Stimulated activated memory B cell treated with anti-CD40 and anti-IgM and Interleukin-4, amounts not matched to agents 10 μg/mL and 1 μg/mL and 100 μg/mL, for 72 hours (primary cell): ENCODE data around the gene ZNF865.

Experiments used
- ATAC-seq: fragments of 150-1000 bp; cut with Tn5 transposase; 2 replicates; pipeline ENCODE4 v1.10.0; 2021
- H3K27ac Mint-ChIP-seq: one replicate; pipeline ENCODE4 v1.8.0; 2022; ENCODE audit warnings: mild to moderate bottlenecking, mixed read lengths
- H3K27me3 Mint-ChIP-seq: one replicate; pipeline ENCODE4 v1.8.0; 2022; ENCODE audit warnings: mixed read lengths
- H3K36me3 Mint-ChIP-seq: one replicate; pipeline ENCODE4 v1.8.0; 2022; ENCODE audit warnings: mixed read lengths
- H3K4me1 Mint-ChIP-seq: one replicate; pipeline ENCODE4 v1.8.0; 2022; ENCODE audit warnings: mixed read lengths
- H3K4me3 Mint-ChIP-seq: one replicate; pipeline ENCODE4 v1.8.0; 2022; ENCODE audit warnings: mild to moderate bottlenecking, moderate library complexity, mixed read lengths
- H3K9me3 Mint-ChIP-seq: one replicate; pipeline ENCODE4 v1.8.0; 2022; ENCODE audit warnings: mixed read lengths

The ZNF865 gene

GRCh38 chr19:55650126-55650557, 44.7 kb downstream of the ZNF865 start:
- H3K4me1 Mint-ChIP-seq: peaks cover 51% of the 10 kb centered on the region
- H3K4me3 Mint-ChIP-seq: peak overlapping the region; percentile 95
- H3K36me3 Mint-ChIP-seq: peaks cover 54% of the 10 kb centered on the region
- ATAC-seq: no peak
- no peaks in the 10 kb centered on the region for H3K9me3 Mint-ChIP-seq
- no peaks in the 10 kb centered on the region for H3K27me3 Mint-ChIP-seq
- peak overlapping the region; percentile 97 for H3K27ac Mint-ChIP-seq

GRCh38 chr19:55650602-55651230, 45.3 kb downstream of the ZNF865 start:
- H3K36me3 Mint-ChIP-seq: peaks cover 54% of the 10 kb centered on the region
- H3K4me3 Mint-ChIP-seq: peak overlapping the region; percentile 95
- ATAC-seq: no peak
- no peaks in the 10 kb centered on the region for H3K9me3 Mint-ChIP-seq
- peak overlapping the region; percentile 97 for H3K27ac Mint-ChIP-seq
- H3K27me3 Mint-ChIP-seq: no peaks in the 10 kb centered on the region
- peaks cover 47% of the 10 kb centered on the region for H3K4me1 Mint-ChIP-seq

GRCh38 chr19:55651236-55651635, 45.8 kb downstream of the ZNF865 start:
- peaks cover 53% of the 10 kb centered on the region for H3K4me1 Mint-ChIP-seq
- peaks cover 55% of the 10 kb centered on the region for H3K36me3 Mint-ChIP-seq
- H3K9me3 Mint-ChIP-seq: no peaks in the 10 kb centered on the region
- H3K27ac Mint-ChIP-seq: peak overlapping the region; percentile 97
- no peak for ATAC-seq
- no peaks in the 10 kb centered on the region for H3K27me3 Mint-ChIP-seq
- H3K4me3 Mint-ChIP-seq: peak overlapping the region; percentile 95

- no peaks in the 10 kb centered on the region for H3K9me3 Mint-ChIP-seq
- H3K27ac Mint-ChIP-seq: no peak overlapping the region
- H3K4me3 Mint-ChIP-seq: no peak overlapping the region
- H3K27me3 Mint-ChIP-seq: no peaks in the 10 kb centered on the region
- peaks cover 45% of the 10 kb centered on the region for H3K36me3 Mint-ChIP-seq
- no peak for ATAC-seq
- peaks cover 53% of the 10 kb centered on the region for H3K4me1 Mint-ChIP-seq
These were observed 47.1 kb downstream of the ZNF865 start for GRCh38 chr19:55652311-55653128.

- Mint-ChIP-seq H3K4me1 (peaks cover 58% of the 10 kb centered on the region), H3K27me3 (no peaks in the 10 kb centered on the region)
These were observed 48.3 kb downstream of the ZNF865 start for GRCh38 chr19:55653651-55654322.

GRCh38 chr19:55654323-55654867, 48.9 kb downstream of the ZNF865 start:
- peaks cover 58% of the 10 kb centered on the region for H3K4me1 Mint-ChIP-seq
- no peaks in the 10 kb centered on the region for H3K27me3 Mint-ChIP-seq
- peak; percentile 84 for ATAC-seq
- H3K9me3 Mint-ChIP-seq: no peaks in the 10 kb centered on the region
- H3K27ac Mint-ChIP-seq: peak overlapping the region; percentile 97
- peak overlapping the region; percentile 85 for H3K4me3 Mint-ChIP-seq
- peaks cover 41% of the 10 kb centered on the region for H3K36me3 Mint-ChIP-seq

More at GRCh38 chr19:55653651-55654322, 48.3 kb downstream of the ZNF865 start:
- Mint-ChIP-seq H3K9me3 (no peaks in the 10 kb centered on the region), H3K27ac (peak overlapping the region; percentile 97), H3K4me3 (peak overlapping the region; percentile 85), H3K36me3 (peaks cover 42% of the 10 kb centered on the region)
- ATAC-seq: peak; percentile 67

- peak; percentile 66 for ATAC-seq
- H3K27me3 Mint-ChIP-seq: no peaks in the 10 kb centered on the region
- peaks cover 58% of the 10 kb centered on the region for H3K4me1 Mint-ChIP-seq
- H3K27ac Mint-ChIP-seq: peak within 1 kb of the TSS; percentile 97
- no peaks in the 10 kb centered on the region for H3K9me3 Mint-ChIP-seq
- peak within 1 kb of the TSS; percentile 85 for H3K4me3 Mint-ChIP-seq
- peaks cover 41% of the 10 kb centered on the region for H3K36me3 Mint-ChIP-seq
These were observed 49.6 kb downstream of the ZNF865 start, which contains the start of gene U2AF2 for GRCh38 chr19:55654868-55655647. Gene U2AF2 (plus strand): TSS chr19:55655035. CDS start chr19:55655105, 70 bp downstream.

- H3K36me3 Mint-ChIP-seq: peaks cover 41% of the 10 kb centered on the region
- no peak for ATAC-seq
- peaks cover 58% of the 10 kb centered on the region for H3K4me1 Mint-ChIP-seq
- H3K9me3 Mint-ChIP-seq: no peaks in the 10 kb centered on the region
- peak overlapping the region; percentile 97 for H3K27ac Mint-ChIP-seq
- no peaks in the 10 kb centered on the region for H3K27me3 Mint-ChIP-seq
- peak overlapping the region; percentile 85 for H3K4me3 Mint-ChIP-seq
These were observed 50.2 kb downstream of the ZNF865 start for GRCh38 chr19:55655648-55656040.

- H3K36me3 Mint-ChIP-seq: peaks cover 41% of the 10 kb centered on the region
- ATAC-seq: no peak
These were observed 51.1 kb downstream of the ZNF865 start for GRCh38 chr19:55656552-55656951.

GRCh38 chr19:55656988-55657747, 51.7 kb downstream of the ZNF865 start:
- Mint-ChIP-seq H3K9me3 (no peaks in the 10 kb centered on the region), H3K36me3 (peaks cover 41% of the 10 kb centered on the region), H3K27ac (peak overlapping the region; percentile 97), H3K27me3 (no peaks in the 10 kb centered on the region), H3K4me1 (peaks cover 56% of the 10 kb centered on the region), H3K4me3 (peak overlapping the region; percentile 85)
- no peak for ATAC-seq

More at GRCh38 chr19:55656552-55656951, 51.1 kb downstream of the ZNF865 start:
- no peaks in the 10 kb centered on the region for H3K27me3 Mint-ChIP-seq
- peak overlapping the region; percentile 85 for H3K4me3 Mint-ChIP-seq
- H3K27ac Mint-ChIP-seq: peak overlapping the region; percentile 97
- no peaks in the 10 kb centered on the region for H3K9me3 Mint-ChIP-seq
- H3K4me1 Mint-ChIP-seq: peaks cover 54% of the 10 kb centered on the region

GRCh38 chr19:55658846-55659459, 53.5 kb downstream of the ZNF865 start:
- ATAC-seq: no peak
- Mint-ChIP-seq H3K4me3 (peak overlapping the region; percentile 66), H3K36me3 (peaks cover 55% of the 10 kb centered on the region), H3K27me3 (no peaks in the 10 kb centered on the region), H3K4me1 (peaks cover 72% of the 10 kb centered on the region), H3K27ac (peak overlapping the region; percentile 88), H3K9me3 (no peaks in the 10 kb centered on the region)

GRCh38 chr19:55659822-55660221, 54.4 kb downstream of the ZNF865 start:
- H3K27ac Mint-ChIP-seq: peak overlapping the region; percentile 88
- no peak for ATAC-seq
- H3K9me3 Mint-ChIP-seq: no peaks in the 10 kb centered on the region
- H3K36me3 Mint-ChIP-seq: peaks cover 62% of the 10 kb centered on the region
- no peaks in the 10 kb centered on the region for H3K27me3 Mint-ChIP-seq
- peaks cover 76% of the 10 kb centered on the region for H3K4me1 Mint-ChIP-seq
- H3K4me3 Mint-ChIP-seq: peak overlapping the region; percentile 66

GRCh38 chr19:55660404-55660803, 55.0 kb downstream of the ZNF865 start:
- Mint-ChIP-seq H3K4me1 (peaks cover 76% of the 10 kb centered on the region), H3K27me3 (no peaks in the 10 kb centered on the region), H3K4me3 (no peak overlapping the region), H3K27ac (peak overlapping the region; percentile 88), H3K9me3 (no peaks in the 10 kb centered on the region), H3K36me3 (peaks cover 61% of the 10 kb centered on the region)
- no peak for ATAC-seq
